Measurements from ENCODE around the gene KCNAB1.

KCNAB1 gene

DNA sequence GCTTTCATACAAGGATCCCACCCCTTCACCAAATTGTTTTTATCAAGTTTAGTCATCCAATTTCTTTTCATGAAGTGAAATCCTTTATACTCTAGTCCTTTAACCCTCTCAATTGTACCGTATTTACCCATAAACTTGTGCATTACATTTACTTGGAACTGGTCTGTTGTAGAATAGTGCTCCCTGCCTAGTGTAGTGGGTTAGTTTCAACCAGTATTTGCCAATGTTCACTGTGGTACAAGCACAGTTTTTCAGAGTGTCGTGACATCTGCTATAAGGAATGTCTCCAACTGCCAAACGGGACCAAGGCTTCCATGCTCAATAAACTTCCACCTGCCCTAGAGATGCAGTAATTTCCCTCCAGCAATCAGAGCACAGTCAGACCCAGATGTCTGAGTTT, 211.9 kb downstream of the KCNAB1 start:
- no peak for FAIRE-seq

DNA sequence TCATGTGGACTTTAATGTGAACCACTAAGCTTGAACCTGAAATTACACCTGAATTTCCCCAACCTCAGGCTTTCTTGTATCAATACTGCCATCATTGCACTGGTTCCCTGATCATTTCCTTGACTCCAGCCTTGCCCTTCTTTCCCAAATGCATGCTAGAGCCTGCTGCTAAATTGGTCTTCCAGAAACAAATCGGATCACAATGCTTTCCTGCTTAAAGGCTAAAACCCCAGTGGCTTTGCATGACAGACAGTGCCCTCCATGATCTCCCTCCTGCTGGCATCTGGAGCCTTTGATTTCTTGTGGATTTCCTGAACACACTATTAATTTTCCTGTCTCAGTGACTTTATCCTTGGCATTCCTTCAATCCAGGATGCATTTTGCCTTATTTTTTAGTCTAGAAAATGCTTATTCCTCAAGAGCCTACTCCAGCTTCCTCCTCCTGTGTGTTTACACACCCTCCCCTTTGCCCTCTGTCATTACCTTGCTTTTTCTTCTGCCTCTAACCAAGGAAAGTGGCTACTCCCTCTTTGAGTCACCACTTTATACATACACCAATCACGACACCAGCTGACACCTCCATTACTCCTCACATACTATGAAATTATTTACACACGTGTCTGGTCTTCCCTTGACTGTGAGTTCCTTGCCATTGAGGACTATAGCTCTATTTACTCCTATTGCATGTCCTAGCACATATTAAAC, 214.6 kb downstream of the KCNAB1 start:
- no peak for FAIRE-seq

DNA sequence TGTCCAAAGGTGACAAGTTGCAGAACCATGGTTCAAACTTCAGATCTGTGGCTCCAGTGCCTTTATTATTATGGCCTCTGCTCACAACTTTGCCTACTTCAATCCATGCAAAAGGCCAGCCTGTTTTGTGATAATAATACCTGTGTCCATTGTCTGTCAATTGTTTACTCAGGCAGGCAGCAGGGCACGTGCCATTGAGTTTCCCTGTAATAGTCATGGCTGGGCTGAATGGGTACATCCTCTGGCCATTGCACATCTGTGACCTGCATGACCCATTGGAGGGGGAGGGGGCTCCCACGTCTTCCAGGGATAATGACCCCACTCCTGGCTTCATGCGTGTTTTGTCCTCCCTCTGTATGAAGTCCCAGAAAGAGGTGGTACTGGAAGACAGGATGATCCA, 219.1 kb downstream of the KCNAB1 start:
- FAIRE-seq, result no peak

DNA sequence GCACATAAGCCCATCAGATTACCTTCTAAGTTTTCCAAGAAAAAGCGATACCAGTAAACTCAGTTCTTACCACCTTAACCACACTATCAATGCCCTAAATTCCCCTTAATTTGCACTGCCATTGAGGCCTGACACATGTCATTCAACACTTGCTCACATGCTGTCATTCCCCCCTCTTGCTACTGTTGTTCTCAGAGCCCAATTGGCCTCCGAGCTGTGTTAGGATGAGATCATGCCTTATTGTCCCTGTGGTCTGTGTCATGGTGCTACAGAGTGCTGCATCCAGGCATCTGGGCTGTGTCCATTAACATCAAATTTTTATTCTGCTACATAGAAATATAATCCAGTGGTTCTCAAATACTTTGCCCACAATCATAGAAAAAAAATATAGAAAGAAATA, 221.0 kb downstream of the KCNAB1 start:
- no peak for FAIRE-seq

DNA sequence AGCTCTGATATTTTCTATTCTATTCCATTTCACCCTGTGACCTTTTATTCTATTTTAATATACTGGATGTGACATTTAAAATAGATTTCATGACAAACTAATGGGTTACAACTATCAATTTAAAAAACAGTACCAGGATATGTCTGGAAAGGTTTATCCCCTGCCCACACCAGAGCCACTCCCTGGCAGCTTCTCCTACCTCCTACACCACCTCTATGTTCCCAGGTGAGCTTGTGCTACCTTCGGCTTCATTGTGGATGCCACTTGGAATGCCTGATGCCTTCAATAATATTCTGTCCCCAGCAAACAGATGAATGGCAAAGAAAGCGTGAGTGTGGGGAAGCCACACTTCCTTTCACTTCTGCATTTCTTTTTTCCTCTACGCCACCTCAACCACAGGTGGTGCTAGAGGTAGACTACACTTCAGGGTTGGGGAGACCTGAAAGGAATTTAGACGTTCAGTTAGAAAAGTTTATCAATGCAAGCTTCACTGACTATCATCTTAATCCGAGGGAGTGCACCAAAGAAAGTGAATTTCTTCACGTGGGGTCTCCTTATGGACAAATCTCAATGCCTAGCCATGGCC, 221.5 kb downstream of the KCNAB1 start:
- no peak for FAIRE-seq

DNA sequence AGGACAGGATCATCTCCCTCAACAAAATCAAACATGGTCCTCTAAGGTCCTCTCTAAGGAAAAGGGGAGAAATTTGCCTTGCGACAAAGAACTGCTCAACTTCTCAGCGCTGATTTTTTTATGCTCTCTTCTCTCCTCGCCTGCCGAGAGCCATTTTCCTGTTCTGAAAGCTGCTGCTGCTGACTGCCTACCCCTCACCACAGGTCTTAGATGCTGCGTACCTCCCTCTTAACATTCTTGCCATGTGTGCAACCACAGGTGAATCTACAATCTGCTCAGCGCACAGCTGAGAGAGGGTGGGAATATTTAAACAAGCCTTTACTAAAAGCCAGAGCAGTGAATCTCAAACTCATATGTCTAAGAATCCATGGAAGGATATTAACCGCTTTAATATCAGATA, 223.8 kb downstream of the KCNAB1 start:
- FAIRE-seq, result no peak

DNA sequence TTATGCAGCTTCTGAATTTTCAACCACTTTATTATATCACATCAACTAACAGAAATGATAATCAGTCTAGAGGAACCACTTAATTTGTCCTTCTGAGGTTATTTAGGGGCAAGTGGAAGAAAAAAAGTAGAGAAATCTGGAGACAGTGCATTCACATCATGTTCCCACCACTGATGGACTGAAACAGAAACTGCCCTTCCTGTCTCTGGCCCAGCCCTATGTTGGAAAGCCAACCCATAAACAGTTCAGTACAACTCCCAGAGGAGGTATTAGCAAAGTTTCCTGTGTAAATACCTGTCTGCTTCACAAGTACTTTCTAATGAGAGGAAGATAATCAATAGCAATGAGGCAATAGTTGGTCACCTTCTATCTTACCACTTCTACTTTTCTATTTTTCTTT, 228.7 kb downstream of the KCNAB1 start:
- FAIRE-seq, result no peak

DNA sequence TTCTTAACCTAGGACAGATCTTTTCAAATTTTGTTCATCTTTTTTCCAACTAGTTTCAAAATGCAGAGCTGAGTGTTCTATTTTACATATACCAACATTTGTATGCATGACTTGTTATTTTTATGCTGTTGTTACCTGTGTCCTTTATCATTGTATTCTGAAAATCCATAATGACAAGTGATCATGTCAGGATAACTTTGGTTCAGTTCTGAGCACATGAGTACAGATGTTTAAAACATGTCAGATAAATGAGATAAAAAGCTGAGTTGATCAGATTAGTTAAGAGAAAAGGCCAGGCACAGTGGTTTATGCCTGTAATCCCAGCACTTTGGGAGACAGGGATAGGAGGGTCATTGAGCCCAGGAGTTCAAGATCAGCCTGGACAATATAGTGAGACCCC, 229.6 kb downstream of the KCNAB1 start:
- FAIRE-seq, result no peak

DNA sequence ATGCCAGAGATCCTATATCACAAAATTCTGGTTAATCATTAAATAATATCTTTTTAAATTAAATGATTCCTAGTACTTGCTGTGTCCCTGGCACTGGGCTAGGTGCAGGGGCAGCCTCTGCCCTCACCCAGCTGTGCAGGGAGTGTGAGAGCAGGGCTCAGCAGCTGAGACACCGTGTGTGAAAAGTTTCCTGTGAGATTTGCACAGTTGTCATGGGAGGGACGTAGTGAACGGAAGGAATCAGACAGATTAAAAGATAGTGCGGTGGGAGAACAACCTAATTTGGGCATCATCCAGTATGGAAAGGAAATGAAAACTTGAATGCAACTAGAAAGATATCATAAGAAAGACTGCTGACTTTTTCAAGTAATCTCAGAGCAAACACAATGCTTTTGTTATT, 230.4 kb downstream of the KCNAB1 start:
- FAIRE-seq, result no peak

DNA sequence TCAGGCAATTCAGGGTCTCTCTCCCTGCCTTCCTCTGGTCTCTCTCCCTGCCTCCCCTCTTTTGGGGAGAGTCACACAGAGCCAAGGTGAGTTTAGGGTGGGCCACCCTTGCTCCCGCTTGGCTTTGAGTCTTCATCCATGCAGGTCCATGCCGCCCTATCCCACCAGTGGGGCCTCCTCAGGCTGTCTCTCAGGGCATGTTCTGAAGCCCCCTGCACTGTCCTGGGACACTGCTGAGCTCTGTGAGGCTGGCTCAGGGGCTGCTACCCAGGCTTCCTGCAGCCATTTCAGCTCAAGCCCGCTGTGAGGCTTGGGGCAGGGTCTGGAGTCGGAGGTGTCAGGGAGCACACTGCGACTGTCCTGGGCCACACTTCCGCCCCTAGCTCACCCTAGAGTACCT, 231.4 kb downstream of the KCNAB1 start:
- no peak for FAIRE-seq

DNA sequence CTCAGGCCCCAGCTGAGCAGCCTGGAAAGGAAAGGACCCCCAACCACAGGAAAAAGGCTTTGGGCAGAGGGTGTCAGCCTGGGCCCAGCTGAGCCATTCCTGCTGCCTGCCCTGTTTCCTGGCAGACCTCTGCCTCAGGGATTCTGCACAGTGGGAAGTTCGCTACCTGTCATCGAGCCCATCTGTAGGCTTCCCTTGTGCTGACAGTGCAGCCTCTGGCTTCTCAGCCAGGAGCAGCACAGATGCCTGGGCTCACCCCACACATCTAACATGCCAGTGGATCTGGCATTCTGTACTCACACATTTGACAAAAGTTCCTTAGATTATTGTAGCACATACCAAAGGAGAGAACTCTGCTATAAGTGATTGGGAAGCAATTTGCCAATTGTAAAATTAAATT, 232.3 kb downstream of the KCNAB1 start:
- FAIRE-seq, result no peak

DNA sequence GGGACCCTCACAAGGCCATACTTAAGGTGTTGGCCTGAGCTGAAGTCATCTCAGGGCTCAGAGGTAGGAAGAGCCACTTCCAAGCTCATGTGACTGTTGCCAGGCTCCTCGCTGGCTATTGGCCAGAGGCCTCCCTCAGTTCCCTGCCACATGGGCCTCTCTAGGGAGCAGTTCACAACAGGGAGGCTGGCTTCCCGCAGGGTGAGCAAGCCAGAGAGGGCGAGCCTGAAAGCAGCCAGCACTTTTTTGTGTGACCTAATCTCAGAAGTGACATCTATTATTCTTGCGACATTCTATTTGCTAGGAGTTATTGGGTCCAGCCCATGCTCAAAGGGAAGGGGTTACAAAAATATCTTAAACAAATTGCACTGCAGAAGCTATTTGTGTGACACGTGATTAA, 233.2 kb downstream of the KCNAB1 start:
- no peak for FAIRE-seq

DNA sequence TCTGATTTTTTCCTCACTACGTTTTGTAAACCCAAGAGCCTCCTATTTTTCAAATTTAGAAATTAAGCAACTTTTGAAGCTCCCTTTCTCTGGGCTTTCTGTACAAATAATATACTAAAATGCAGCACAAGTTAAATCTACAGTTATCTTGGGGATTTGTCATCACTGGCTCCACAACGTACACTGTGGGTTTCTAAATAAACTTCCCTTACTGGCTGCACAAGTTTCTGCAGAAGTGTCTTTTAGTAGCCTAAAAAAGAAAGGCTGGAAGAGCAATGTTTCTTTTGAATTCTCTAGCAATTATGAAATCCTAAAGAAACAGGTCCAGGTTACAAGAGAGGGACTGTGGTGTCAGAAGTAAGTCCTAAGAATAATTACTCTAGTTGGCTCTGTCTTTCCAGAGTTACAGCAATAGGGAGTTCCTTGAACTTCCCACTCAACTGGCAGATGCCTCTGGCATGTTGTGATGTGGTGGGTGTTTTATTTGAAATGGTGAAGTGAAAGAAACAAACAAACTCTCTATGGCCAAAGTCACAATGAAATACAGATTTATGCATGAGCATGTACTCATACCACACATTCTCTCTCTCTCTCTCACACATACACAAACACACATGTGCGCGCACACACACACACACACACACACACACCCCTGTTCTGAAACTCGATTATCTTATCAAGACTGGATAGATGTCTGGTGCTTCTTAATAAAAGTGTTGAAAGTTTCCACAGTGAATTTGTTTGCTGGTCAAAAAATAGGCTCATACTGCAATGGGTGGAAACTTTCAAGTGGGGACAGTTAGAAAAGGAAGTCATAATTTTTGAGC, 236.4 kb downstream of the KCNAB1 start:
- FAIRE-seq, result no peak

DNA sequence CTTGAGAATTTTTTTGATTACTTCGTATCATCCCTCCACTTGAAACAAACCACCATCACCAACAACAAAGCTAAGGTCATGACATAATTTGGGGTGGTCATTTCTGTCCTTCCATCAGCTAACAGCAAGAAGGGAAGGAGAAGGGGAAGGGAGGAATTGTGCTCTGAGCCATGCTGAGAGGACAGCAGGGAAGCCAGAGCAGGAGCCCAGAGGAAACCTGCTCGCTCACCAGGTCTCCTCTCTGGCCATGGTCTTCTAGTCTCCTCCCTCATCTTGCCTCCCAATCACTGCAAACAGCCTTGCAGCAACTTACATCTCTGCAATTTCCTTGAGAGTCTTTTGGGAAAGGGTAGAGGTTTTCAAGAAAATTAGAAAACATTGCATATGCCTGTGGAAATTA, 237.9 kb downstream of the KCNAB1 start:
- no peak for FAIRE-seq

DNA sequence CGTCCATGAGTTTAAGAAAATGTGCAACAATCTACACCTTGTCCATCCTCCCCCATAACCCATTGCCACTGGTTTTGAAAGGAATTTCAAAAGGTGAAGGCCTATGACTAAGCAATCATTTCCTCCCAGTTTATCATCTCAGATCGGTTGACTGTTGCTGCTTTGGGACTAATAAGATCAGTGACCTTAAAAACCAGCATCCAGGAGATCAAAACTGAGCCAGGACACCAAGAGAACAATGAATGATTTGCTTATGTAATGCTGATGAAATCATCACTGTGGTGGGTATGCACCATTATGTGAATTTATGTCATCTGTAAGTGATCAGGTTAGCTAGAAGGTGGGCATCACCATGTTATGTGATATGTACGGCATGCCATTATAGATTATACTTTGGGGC, 239.0 kb downstream of the KCNAB1 start:
- FAIRE-seq, result no peak

DNA sequence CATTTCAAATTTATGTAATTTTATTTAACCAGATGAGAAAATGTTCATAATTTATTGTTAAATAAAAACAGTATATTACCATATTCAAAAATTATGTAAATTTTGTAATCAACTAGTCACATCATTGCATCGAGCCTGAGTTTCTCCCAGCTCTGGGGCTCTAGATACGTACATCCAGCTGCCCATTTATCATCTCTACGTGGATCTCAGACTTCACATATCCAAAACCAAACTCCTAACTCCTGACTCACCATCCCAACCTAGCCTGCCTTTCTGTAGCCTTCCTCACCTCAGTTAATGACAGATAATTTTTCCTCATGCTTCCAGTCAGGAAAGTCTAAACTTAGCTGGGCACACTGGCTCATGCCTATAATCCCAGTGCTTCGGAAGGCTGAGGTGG, 239.7 kb downstream of the KCNAB1 start:
- FAIRE-seq, result no peak

DNA sequence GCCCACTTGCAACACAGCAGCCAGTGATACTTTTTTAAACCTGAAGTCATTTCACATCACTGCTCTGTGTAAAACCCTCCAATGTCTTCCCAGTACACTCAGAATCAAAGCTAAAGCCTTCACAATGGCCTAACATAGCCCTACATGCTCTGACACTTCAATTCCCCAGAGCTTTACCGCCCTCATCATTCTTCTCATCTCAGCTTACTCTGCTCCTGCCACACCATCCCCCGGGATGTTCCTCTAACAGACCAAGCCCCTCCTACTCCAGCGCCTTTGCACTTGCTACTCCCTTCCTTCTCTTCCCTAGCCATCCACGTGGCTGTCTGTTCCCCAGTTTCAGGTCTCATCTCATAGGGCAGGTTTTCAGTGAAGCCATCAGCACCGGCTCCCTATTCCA, 240.6 kb downstream of the KCNAB1 start:
- FAIRE-seq, result no peak

DNA sequence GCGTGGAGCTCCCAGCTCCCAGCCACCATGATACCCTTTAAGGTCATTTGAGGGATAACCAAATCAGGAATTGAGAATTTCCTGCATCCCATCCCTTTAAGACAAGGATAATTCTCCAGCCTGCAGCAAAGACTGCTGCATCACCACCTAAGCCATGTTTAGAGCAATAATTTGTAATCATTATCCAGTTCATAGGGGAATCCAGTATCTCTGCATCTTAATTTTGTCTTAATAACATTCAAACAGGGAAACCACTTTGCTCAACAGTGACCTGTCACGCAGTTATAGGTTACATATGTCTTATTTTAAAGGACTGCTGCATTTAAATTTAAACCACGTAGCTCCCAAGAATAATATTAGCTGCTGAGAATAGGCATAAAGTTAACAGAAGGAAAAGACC, 246.2 kb downstream of the KCNAB1 start:
- no peak for FAIRE-seq

DNA sequence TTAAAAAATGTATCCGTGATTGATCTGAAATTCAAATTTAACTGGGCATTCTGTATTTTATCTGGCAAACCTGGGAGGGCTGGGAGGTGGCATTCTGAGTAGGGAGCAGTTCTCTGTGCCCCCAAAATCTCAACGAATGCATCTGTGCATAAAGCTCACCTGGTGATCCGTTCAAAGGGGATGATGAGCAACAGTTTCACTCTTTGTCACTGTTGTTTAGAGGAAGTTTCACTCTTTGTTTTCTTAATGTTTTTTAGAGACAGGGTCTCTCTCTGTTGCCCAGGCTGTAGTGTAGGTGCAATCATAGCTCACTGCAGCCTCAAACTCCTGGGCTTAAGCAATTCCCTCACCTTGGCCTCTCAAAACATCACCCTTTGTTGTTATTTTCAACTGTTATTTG, 247.8 kb downstream of the KCNAB1 start:
- no peak for FAIRE-seq

DNA sequence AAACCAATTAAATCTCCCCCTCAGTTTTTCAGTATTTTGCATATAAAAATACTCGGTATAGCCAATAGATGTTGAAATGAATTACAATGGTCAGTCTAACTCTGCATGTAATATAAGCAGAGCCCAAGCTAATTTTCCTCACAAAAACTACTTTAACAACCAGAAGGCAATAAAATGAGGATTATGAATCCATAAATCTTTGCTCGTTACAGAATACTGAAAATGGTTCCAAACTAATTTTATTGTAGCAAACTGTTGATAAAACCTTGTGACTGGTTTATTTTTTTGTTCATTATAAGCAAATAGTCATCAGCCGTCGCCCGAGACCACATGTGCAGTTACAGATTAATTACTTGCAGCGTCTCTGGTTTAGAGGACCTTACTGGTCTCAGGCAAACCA, 251.3 kb downstream of the KCNAB1 start:
- no peak for FAIRE-seq

DNA sequence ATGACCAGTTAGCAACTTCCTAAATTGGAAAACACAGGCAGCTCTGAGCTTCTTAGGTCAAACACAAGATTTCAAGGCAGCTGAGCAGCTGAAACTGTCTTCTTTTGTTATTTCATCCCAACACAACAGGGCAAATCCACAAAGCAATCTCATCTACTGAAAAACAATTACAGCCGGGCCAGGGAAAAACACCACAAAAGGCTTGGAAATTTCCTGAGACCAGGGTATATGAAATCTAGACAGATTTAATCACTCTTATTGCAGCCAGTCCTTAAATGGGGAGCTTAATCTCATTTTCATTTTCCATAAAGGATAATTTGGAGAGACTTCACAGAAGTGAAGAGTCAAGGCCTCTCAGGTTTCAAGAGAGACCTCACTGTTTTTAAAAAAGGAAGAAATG, 252.7 kb downstream of the KCNAB1 start:
- no peak for FAIRE-seq

DNA sequence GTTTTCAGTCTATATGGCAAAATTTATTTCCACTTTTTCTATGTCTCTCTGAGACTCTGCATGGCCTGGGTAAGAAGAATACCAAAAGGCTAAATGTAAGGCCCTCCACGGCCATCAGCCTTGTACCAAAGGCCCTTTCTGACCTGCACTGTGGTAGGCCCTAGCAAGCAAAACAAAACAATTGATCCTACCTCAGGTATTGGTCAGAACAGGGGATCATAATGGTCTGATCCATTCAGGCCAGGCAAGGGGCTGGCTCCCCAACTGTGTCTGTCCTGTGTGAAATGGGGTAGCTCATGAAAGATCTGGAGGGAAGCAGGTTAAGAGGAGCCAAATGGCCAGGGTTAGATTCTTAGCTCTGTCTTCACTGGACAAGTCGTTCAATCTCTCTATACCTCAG, 253.3 kb downstream of the KCNAB1 start:
- FAIRE-seq, result no peak

DNA sequence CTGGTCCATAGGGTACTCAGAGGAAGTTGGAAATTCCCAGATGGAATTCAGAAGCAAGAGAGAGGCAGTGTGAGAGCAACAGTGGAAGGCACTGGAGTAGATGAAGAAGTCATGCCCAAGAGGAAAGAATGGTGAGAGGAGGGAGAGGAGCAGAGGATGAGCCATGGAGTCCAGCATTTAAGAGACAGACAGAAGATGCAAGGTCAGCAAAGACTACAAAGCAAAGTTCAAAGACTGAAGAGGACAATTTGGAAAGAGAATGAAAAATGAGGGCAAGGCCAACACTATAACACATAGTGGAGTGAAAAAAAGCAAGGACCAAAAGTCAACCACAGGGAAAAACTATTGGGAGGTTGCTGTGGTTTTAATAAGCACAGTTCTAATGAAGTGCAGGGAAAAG, 255.8 kb downstream of the KCNAB1 start:
- no peak for FAIRE-seq

DNA sequence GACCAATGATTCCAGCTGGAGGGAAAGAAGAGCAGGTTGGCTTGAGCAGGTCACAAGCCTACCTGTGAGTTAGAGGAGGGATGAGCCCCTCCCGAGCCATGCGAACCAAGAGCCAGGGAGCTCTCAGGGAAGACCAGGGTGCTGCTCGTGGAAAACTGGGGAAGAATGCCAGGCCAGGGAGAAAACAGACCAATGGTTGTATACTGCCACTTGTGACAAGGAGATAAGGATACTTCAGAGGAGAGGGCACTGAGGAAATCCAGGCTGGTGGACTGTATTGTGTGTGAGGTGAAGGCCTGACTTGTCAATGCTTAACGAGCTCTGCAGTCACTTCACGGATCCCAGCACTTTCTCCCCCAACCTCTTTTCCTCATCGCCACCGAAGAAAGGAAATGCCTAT, 256.9 kb downstream of the KCNAB1 start:
- FAIRE-seq, result no peak

All from A204.1 (cell line).